OCI-LY7 (cell line): Measurements from ENCODE around the gene DROSHA. TPM values are rescaled to one million over a fixed set of nuclear protein-coding genes. Genes with fewer than 3 reads are reported as not detected.

Source experiments
- BruUV-seq: library from RNA; stranded (reverse); fragments of 400-500 nt; replicated peaks from 2 replicates; lab custom pipeline; 2021; lab: Mats Ljungman, UMichigan
- CTCF ChIA-PET: fragments of 300-600 bp; sonication (Branson Sonifier 250); formaldehyde crosslinking; loops from one replicate; lab custom pipeline; 2022; ENCODE audit warnings: antibody characterized with exemption; ENCODE audit not compliant: unreplicated experiment; lab: Charles Lee
- POLR2A ChIA-PET: fragments of 300-600 bp; sonication (Branson Sonifier 250); formaldehyde crosslinking; loops from one replicate; lab custom pipeline; 2022; ENCODE audit warnings: antibody characterized with exemption; lab: Charles Lee
- DNase-seq: peaks from one replicate; pipeline ENCODE4 v3.0.0-alpha.2; 2015; ENCODE audit warnings: low spot score
- H2AFZ ChIP-seq: fragments of 200-600 bp; sonication (generic), shearing (Covaris generic); 2 replicates; pipeline ENCODE4 v1.6.1; 2014; ENCODE audit warnings: mild to moderate bottlenecking, antibody characterized with exemption, low read length, moderate library complexity
- H3K27ac ChIP-seq: fragments of 200-600 bp; sonication (generic); 2 replicates; pipeline ENCODE4 v1.5.1; 2014; ENCODE audit warnings: mixed run types, low read depth, mild to moderate bottlenecking, moderate library complexity, low read length, inconsistent platforms; ENCODE audit not compliant: poor library complexity, severe bottlenecking
- H3K36me3 ChIP-seq: fragments of 200-600 bp; sonication (generic); 2 replicates; pipeline ENCODE4 v1.6.1; 2014; ENCODE audit warnings: mild to moderate bottlenecking, antibody characterized with exemption, low read length, moderate library complexity, mixed read lengths; ENCODE audit not compliant: insufficient read depth
- H3K4me1 ChIP-seq: fragments of 200-600 bp; sonication (generic); 2 replicates; pipeline ENCODE4 v1.5.1; 2014; ENCODE audit warnings: mild to moderate bottlenecking, low read length; ENCODE audit not compliant: insufficient read depth, poor library complexity, severe bottlenecking
- H3K4me2 ChIP-seq: fragments of 200-600 bp; sonication (generic); 2 replicates; pipeline ENCODE4 v1.6.1; 2014; ENCODE audit warnings: mild to moderate bottlenecking, low read length
- H3K4me3 ChIP-seq: fragments of 200-600 bp; sonication (generic); 2 replicates; pipeline ENCODE4 v1.5.1; 2014; ENCODE audit warnings: mild to moderate bottlenecking, low read depth, low read length; ENCODE audit not compliant: poor library complexity, severe bottlenecking
- H3K79me2 ChIP-seq: fragments of 200-600 bp; sonication (generic); 2 replicates; pipeline ENCODE4 v1.6.1; 2016; ENCODE audit warnings: low read depth, mild to moderate bottlenecking, low read length, moderate library complexity, mixed read lengths; ENCODE audit not compliant: insufficient read depth
- H3K9me2 ChIP-seq: fragments of 200-600 bp; sonication (generic); 2 replicates; pipeline ENCODE4 v1.6.1; 2016; ENCODE audit warnings: mild to moderate bottlenecking, low read length, mixed read lengths; ENCODE audit not compliant: insufficient read depth
- H3K9me3 ChIP-seq: fragments of 200-600 bp; sonication (generic); 2 replicates; pipeline ENCODE4 v1.6.1; 2014; ENCODE audit warnings: mild to moderate bottlenecking, mixed run types, low read length, mixed read lengths
- H4K20me1 ChIP-seq: fragments of 200-600 bp; sonication (generic); 2 replicates; pipeline ENCODE4 v1.6.1; 2014; ENCODE audit warnings: mild to moderate bottlenecking, antibody characterized with exemption, low read length, moderate library complexity, mixed read lengths; ENCODE audit not compliant: insufficient read depth
- EZH2phosphoT487 ChIP-seq: fragments of 200-600 bp; sonication (generic); IDR thresholded peaks from 2 replicates; pipeline ENCODE4 v1.6.1; 2018; ENCODE audit warnings: low read depth, borderline replicate concordance, mild to moderate bottlenecking, mixed run types, antibody characterized with exemption, low read length, moderate library complexity, mixed read lengths
- intact Hi-C: fragments of 100-400 bp; cut with micrococcal nuclease; formaldehyde crosslinking; loops from one replicate; pipeline ENCODE4 v1.10.0; 2022; ENCODE audit not compliant: unreplicated experiment
- total RNA-seq, 2 experiments: library from RNA; depleted of rRNA in 1 of 2; stranded (reverse); fragments of >200 nt in 1 of 2; shearing (Covaris generic) in 1 of 2; gene quantifications; 2 replicates each; pipeline ENCODE4 v1.2.3, GENCODE V29; 2014 to 2022
- TF ChIP-seq, protein P1 (sequence below): fragments of 200-600 bp; sonication (generic); conservative IDR thresholded peaks from 2 replicates; pipeline ENCODE4 v1.5.1; 2014; ENCODE audit warnings: mild to moderate bottlenecking, antibody characterized with exemption, low read length, moderate library complexity, mixed read lengths

The DROSHA gene
- total RNA-seq, 2 experiments from 2014 or later = 56.3 to 92.8 TPM

DNA sequence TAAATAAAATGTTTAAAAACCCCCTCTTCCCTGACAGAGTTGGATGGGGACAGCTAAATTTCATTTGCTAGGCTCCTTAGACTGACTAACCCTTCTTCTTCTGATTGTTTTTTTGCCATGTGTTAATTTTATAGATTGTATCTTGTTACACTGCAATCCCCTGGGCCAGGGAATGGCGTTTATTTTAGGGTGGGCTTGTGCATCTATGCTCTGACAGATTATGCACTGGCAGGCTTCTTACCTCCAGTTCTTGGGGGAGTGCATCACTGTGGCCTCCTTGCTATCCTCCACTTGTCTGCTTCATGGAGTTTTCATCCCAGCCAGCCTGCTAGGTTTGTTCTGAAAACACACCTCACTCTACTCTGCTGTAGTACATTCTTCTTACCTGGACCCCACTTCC is 159.8 kb downstream of the DROSHA start:
- POLR2A ChIA-PET = no interaction called here
- intact Hi-C loops = no loop called here
- CTCF ChIA-PET = no interaction called here
- Histone ChIP-seq H3K27ac (no peak overlapping the region), H3K9me2 (no peaks in the 10 kb centered on the region; the same call in 1 of the 2 replicates), H3K79me2 (no peaks in the 10 kb centered on the region), H3K4me3 (no peak overlapping the region), H4K20me1 (no peaks in the 10 kb centered on the region), H3K4me1 (no peaks in the 10 kb centered on the region), H3K9me3 (no peaks in the 10 kb centered on the region), H3K4me2 (no peak overlapping the region), H2AFZ (no peak overlapping the region), H3K36me3 (no peaks in the 10 kb centered on the region)
- TF ChIP-seq EZH2phosphoT487 = no peak
- TF ChIP-seq, protein P1, sequence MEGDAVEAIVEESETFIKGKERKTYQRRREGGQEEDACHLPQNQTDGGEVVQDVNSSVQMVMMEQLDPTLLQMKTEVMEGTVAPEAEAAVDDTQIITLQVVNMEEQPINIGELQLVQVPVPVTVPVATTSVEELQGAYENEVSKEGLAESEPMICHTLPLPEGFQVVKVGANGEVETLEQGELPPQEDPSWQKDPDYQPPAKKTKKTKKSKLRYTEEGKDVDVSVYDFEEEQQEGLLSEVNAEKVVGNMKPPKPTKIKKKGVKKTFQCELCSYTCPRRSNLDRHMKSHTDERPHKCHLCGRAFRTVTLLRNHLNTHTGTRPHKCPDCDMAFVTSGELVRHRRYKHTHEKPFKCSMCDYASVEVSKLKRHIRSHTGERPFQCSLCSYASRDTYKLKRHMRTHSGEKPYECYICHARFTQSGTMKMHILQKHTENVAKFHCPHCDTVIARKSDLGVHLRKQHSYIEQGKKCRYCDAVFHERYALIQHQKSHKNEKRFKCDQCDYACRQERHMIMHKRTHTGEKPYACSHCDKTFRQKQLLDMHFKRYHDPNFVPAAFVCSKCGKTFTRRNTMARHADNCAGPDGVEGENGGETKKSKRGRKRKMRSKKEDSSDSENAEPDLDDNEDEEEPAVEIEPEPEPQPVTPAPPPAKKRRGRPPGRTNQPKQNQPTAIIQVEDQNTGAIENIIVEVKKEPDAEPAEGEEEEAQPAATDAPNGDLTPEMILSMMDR = no peak
- no peak for DNase-seq
- no TSS peak for BruUV-seq

DNA sequence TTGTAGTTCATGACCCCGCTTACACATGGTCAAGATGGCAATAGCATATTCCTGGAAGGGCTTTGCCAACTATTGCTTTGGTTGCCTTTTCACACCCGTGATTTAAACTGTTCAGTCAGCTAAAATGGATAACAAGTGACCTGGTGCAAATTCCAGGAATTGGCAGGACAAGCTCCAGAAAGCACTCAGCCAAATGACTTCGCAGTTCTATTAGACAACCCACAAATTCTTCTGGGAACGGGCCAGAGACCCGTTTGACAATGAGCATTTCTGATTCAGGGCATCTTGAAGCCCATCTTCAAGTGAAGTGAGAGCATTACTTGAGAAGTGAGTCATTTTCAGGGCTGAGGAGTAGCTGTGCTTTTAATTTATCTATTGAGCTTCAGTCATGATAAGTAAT is 165.0 kb downstream of the DROSHA start:
- H3K4me3 ChIP-seq = no peak overlapping the region
- ChIA-PET CTCF (no interaction called here), POLR2A (no interaction called here)
- no peaks in the 10 kb centered on the region for H3K4me1 ChIP-seq
- intact Hi-C loops = no loop called here
- H3K36me3 ChIP-seq = no peaks in the 10 kb centered on the region
- no peak for DNase-seq
- BruUV-seq = no TSS peak
- no peaks in the 10 kb centered on the region for H3K9me3 ChIP-seq
- H3K79me2 ChIP-seq = no peaks in the 10 kb centered on the region
- TF ChIP-seq, protein P1 = no peak
- no peak for TF ChIP-seq EZH2phosphoT487
- H3K9me2 ChIP-seq = no peaks in the 10 kb centered on the region; the same call in 1 of the 2 replicates
- H2AFZ ChIP-seq = no peak overlapping the region
- no peaks in the 10 kb centered on the region for H4K20me1 ChIP-seq
- H3K27ac ChIP-seq = no peak overlapping the region
- no peak overlapping the region for H3K4me2 ChIP-seq

DNA sequence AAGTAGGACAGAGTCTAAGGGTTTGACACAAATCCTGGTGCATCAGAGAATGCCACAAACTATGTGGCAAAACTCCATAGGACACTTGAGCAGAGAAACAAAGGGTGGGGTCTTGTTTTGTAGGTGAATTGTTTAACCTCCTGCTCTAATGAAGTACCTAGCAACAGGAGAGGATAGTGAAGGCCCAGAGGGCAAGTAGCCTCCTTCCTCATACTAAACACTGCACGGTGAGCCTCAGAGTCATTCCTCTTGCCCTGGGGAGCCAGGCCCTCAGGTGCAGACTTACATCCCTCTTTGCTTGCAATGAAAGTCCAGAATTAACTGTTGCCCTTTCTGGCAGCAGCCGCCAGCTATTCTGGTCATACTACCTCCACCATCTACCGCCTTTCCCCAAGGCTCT is 166.1 kb downstream of the DROSHA start:
- intact Hi-C loops = no loop called here
- CTCF ChIA-PET = no interaction called here
- no peaks in the 10 kb centered on the region; the same call in 1 of the 2 replicates for H3K9me2 ChIP-seq

More for the DNA sequence above, 166.1 kb downstream of the DROSHA start:
- Histone ChIP-seq H3K4me2 (no peak overlapping the region), H3K27ac (no peak overlapping the region), H3K4me3 (no peak overlapping the region), H4K20me1 (no peaks in the 10 kb centered on the region), H2AFZ (no peak overlapping the region), H3K4me1 (no peaks in the 10 kb centered on the region), H3K79me2 (no peaks in the 10 kb centered on the region), H3K36me3 (no peaks in the 10 kb centered on the region), H3K9me3 (no peaks in the 10 kb centered on the region)
- no peak for DNase-seq
- no TSS peak for BruUV-seq
- POLR2A ChIA-PET = no interaction called here
- no peak for TF ChIP-seq EZH2phosphoT487
- TF ChIP-seq, protein P1 = no peak
